A549 (cell line): ENCODE measurements around the gene ACAN.

ENCODE experiments used
- EHMT2 ChIP-seq: fragments of 200-600 bp; sonication (generic); IDR thresholded peaks from 2 replicates; pipeline ENCODE4 v1.6.1; 2016; ENCODE audit warnings: antibody characterized with exemption, low read depth, mild to moderate bottlenecking, moderate library complexity
- HOXB13 ChIP-seq: fragments of 250-450 bp; sonication (Bioruptor Pico); IDR thresholded peaks from 2 replicates; pipeline ENCODE4 v1.5.0; 2020; ENCODE audit warnings: low read depth, mild to moderate bottlenecking, moderate library complexity
- POLR2A ChIP-seq: IDR thresholded peaks from 2 replicates; pipeline ENCODE4 v1.6.1; 2012; ENCODE audit warnings: mild to moderate bottlenecking, low read length
- RAD21 ChIP-seq, 2 experiments: fragments of >200 bp in 1 of 2; sonication (Bioruptor Twin) in 1 of 2; formaldehyde crosslinking in 1 of 2; IDR thresholded peaks in 1 of 2; conservative IDR thresholded peaks in 1 of 2; 2 replicates in 1 of 2; 3 replicates in 1 of 2; pipeline ENCODE4 v1.6.1; 2012 to 2018; ENCODE audit warnings: inconsistent platforms in 1 of 2
- ZSCAN20 ChIP-seq: fragments of 250-450 bp; sonication (Bioruptor Pico); IDR thresholded peaks from 2 replicates; pipeline ENCODE4 v1.8.0; 2022; ENCODE audit warnings: mild to moderate bottlenecking, moderate library complexity
- TF ChIP-seq, protein P1 (sequence below): fragments of >200 bp; sonication (Bioruptor Twin); formaldehyde crosslinking; IDR thresholded peaks from 3 replicates; pipeline ENCODE4 v1.5.1; 2016

DNA sequence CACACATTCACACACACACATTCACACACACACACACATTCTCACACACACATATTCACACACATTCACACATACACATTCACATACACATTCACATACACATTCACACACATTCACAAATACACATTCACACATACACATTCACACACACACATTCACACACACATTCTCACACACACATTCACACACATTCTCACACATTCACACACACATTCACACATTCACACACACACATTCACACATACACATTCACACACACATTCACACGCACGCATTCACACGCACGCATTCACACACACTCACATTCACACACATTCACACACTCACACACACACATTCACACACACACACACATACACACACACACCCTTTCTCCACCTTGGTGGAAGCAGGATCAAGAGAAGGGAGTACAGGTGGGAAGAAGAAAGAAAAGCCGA, 97.8 kb downstream of the ACAN start:
- TF ChIP-seq, protein P1, sequence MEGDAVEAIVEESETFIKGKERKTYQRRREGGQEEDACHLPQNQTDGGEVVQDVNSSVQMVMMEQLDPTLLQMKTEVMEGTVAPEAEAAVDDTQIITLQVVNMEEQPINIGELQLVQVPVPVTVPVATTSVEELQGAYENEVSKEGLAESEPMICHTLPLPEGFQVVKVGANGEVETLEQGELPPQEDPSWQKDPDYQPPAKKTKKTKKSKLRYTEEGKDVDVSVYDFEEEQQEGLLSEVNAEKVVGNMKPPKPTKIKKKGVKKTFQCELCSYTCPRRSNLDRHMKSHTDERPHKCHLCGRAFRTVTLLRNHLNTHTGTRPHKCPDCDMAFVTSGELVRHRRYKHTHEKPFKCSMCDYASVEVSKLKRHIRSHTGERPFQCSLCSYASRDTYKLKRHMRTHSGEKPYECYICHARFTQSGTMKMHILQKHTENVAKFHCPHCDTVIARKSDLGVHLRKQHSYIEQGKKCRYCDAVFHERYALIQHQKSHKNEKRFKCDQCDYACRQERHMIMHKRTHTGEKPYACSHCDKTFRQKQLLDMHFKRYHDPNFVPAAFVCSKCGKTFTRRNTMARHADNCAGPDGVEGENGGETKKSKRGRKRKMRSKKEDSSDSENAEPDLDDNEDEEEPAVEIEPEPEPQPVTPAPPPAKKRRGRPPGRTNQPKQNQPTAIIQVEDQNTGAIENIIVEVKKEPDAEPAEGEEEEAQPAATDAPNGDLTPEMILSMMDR: no peak
- TF ChIP-seq RAD21 (conservative IDR thresholded peaks at IDR 0.05 in 1 of 2, IDR thresholded peaks at IDR 0.05 in 1 of 2) (no peak), EHMT2 (no peak), HOXB13 (CRISPR knock-in tag) (no peak), POLR2A (no peak), ZSCAN20 (CRISPR knock-in tag) (no peak)
